Measurements from ENCODE around the gene CENPP. TPM values are rescaled to one million over a fixed set of nuclear protein-coding genes. Genes with fewer than 3 reads are reported as not detected.
"Not testable (repeated sequence)": the region's sequence is repeated elsewhere in the genome, so short reads cannot be mapped to it uniquely, and the experiment has no call there.

CENPP gene
- total RNA-seq, 4 donors from 2014 or later = 2.9 to 8.3 (median 4.9) TPM

GRCh38 chr9:92564504-92564903, 238.8 kb downstream of the CENPP start:
- Histone ChIP-seq H3K36me3 (no peaks in the 10 kb centered on the region), H3K27ac (no peak overlapping the region), H3K4me3 (no peak overlapping the region), H3K27me3 (no peaks in the 10 kb centered on the region), H3K9me3 (peaks cover 0 to 6% (median 0%) of the 10 kb centered on the region in 3 donors), H3K4me1 (peaks cover 0 to 38% (median 0%) of the 10 kb centered on the region in 3 donors)
- no peak for TF ChIP-seq POLR2A (IDR thresholded peaks at IDR 0.05)
- TF ChIP-seq POLR2AphosphoS5 (IDR thresholded peaks at IDR 0.05) = no peak
- TF ChIP-seq EP300 (IDR thresholded peaks at IDR 0.05) = no peak
- TF ChIP-seq CTCF (IDR thresholded peaks at IDR 0.05) = no peak
- ATAC-seq = no peak

GRCh38 chr9:92564982-92565381, 239.2 kb downstream of the CENPP start:
- Histone ChIP-seq H3K27me3 (no peaks in the 10 kb centered on the region), H3K27ac (no peak overlapping the region), H3K4me1 (peaks cover 0 to 38% (median 0%) of the 10 kb centered on the region in 3 donors), H3K36me3 (no peaks in the 10 kb centered on the region), H3K9me3 (peaks cover 0 to 6% (median 0%) of the 10 kb centered on the region in 3 donors), H3K4me3 (no peak overlapping the region)
- WGBS, 2 donors (ENCODE audit: low coverage in 1 of 2) = 62 to 82% methylated on average over 2 of the region's 2 CpGs
- TF ChIP-seq POLR2AphosphoS5 (IDR thresholded peaks at IDR 0.05) (no peak), CTCF (IDR thresholded peaks at IDR 0.05) (no peak), POLR2A (IDR thresholded peaks at IDR 0.05) (no peak), EP300 (IDR thresholded peaks at IDR 0.05) (no peak)
- ATAC-seq = no peak

- H3K4me3 ChIP-seq, H3K27me3 ChIP-seq, H3K36me3 ChIP-seq, H3K27ac ChIP-seq, ATAC-seq, H3K9me3 ChIP-seq, H3K4me1 ChIP-seq: not testable (repeated sequence)
- WGBS, 2 donors (ENCODE audit: low coverage in 1 of 2) = 100% methylated on average over 1 to 2 of the region's 2 CpGs
These were observed 246.1 kb downstream of the CENPP start for GRCh38 chr9:92571871-92572270.

- not testable (repeated sequence) for H3K27me3 ChIP-seq, H3K36me3 ChIP-seq, H3K27ac ChIP-seq, H3K4me1 ChIP-seq, H3K9me3 ChIP-seq, H3K4me3 ChIP-seq, ATAC-seq
- 100% methylated on average over 1 to 2 of the region's 14 CpGs for WGBS, 2 donors (ENCODE audit: low coverage in 1 of 2)
These were observed 247.9 kb downstream of the CENPP start for GRCh38 chr9:92573612-92574011.

GRCh38 chr9:92576175-92576574, 250.4 kb downstream of the CENPP start:
- peaks cover 0 to 6% (median 0%) of the 10 kb centered on the region in 3 donors for H3K4me1 ChIP-seq

More at GRCh38 chr9:92576175-92576574, 250.4 kb downstream of the CENPP start:
- no peak overlapping the region for H3K27ac ChIP-seq
- TF ChIP-seq EP300 (IDR thresholded peaks at IDR 0.05) (no peak), POLR2A (IDR thresholded peaks at IDR 0.05) (no peak), CTCF (IDR thresholded peaks at IDR 0.05) (no peak), POLR2AphosphoS5 (IDR thresholded peaks at IDR 0.05) (no peak)
- H3K9me3 ChIP-seq = no peaks in the 10 kb centered on the region
- H3K27me3 ChIP-seq = no peaks in the 10 kb centered on the region
- H3K36me3 ChIP-seq = no peaks in the 10 kb centered on the region
- H3K4me3 ChIP-seq = no peak overlapping the region
- WGBS, 2 donors (ENCODE audit: low coverage in 1 of 2) = 44 to 70% methylated on average over 1 of the region's 1 CpG
- ATAC-seq = no peak

All from gastroesophageal sphincter (tissue), 4 donors.